GM23338 (cell line): ENCODE measurements around the gene PPP4R2. TPM values are rescaled to one million over a fixed set of nuclear protein-coding genes. Genes with fewer than 3 reads are reported as not detected.
"Not testable (repeated sequence)": the region's sequence is repeated elsewhere in the genome, so short reads cannot be mapped to it uniquely, and the experiment has no call there.

Source experiments
- ATAC-seq: fragments of 200-7000 bp; cut with Tn5 transposase; 3 replicates; pipeline ENCODE4 v1.9.1; 2020
- DNase-seq: peaks from one replicate; pipeline ENCODE4 v3.0.0-alpha.2; 2015; ENCODE audit warnings: low spot score
- H2AFZ ChIP-seq: fragments of 200-600 bp; sonication (generic); 2 replicates; pipeline ENCODE4 v1.8.0; 2016; ENCODE audit warnings: antibody characterized with exemption, mild to moderate bottlenecking, moderate library complexity
- H3F3A ChIP-seq: fragments of 200-600 bp; sonication (generic); replicated peaks from 2 replicates; pipeline ENCODE4 v1.8.0; 2017; ENCODE audit warnings: antibody characterized with exemption, mixed run types, low read depth
- H3K27ac ChIP-seq: fragments of 200-600 bp; sonication (generic); 2 replicates; pipeline ENCODE4 v1.6.1; 2016; ENCODE audit warnings: low read depth
- H3K27me3 ChIP-seq: fragments of 200-600 bp; sonication (generic); 2 replicates; pipeline ENCODE4 v1.8.0; 2016; ENCODE audit warnings: mild to moderate bottlenecking, mixed run types, moderate library complexity; ENCODE audit not compliant: insufficient read depth
- H3K36me3 ChIP-seq: fragments of 200-600 bp; sonication (generic); 2 replicates; pipeline ENCODE4 v1.8.0; 2016; ENCODE audit warnings: mild to moderate bottlenecking; ENCODE audit not compliant: insufficient read depth
- H3K4me1 ChIP-seq: fragments of 200-600 bp; sonication (generic); 2 replicates; pipeline ENCODE4 v1.8.0; 2016; ENCODE audit warnings: mild to moderate bottlenecking, moderate library complexity; ENCODE audit not compliant: insufficient read depth
- H3K4me2 ChIP-seq: fragments of 200-600 bp; sonication (generic); 2 replicates; pipeline ENCODE4 v1.7.1; 2017; ENCODE audit warnings: mixed run types
- H3K4me3 ChIP-seq: fragments of 200-600 bp; sonication (generic); 2 replicates; pipeline ENCODE4 v1.6.1; 2016; ENCODE audit warnings: mixed run types
- H3K79me2 ChIP-seq: fragments of 200-600 bp; sonication (generic); replicated peaks from 2 replicates; pipeline ENCODE4 v1.8.0; 2017; ENCODE audit warnings: mild to moderate bottlenecking; ENCODE audit not compliant: insufficient read depth
- H3K9me2 ChIP-seq: fragments of 200-600 bp; sonication (generic); 2 replicates; pipeline ENCODE4 v1.8.0; 2017; ENCODE audit not compliant: insufficient read depth
- H4K20me1 ChIP-seq: fragments of 200-600 bp; sonication (generic); replicated peaks from 2 replicates; pipeline ENCODE4 v1.8.0; 2017; ENCODE audit warnings: mild to moderate bottlenecking; ENCODE audit not compliant: insufficient read depth
- H3K27ac Mint-ChIP-seq: 2 replicates; pipeline ENCODE4 v1.8.0; 2020; ENCODE audit warnings: inconsistent platforms, mild to moderate bottlenecking, moderate library complexity, mixed read lengths
- H3K27me3 Mint-ChIP-seq: 3 replicates; pipeline ENCODE4 v1.8.0; 2022; ENCODE audit warnings: low read depth, mild to moderate bottlenecking, moderate library complexity, mixed read lengths, inconsistent platforms; ENCODE audit not compliant: insufficient read depth, poor library complexity
- H3K36me3 Mint-ChIP-seq: 3 replicates; pipeline ENCODE4 v1.8.0; 2021; ENCODE audit warnings: low read depth, mild to moderate bottlenecking, inconsistent platforms, moderate library complexity, mixed read lengths
- H3K4me1 Mint-ChIP-seq: 3 replicates; pipeline ENCODE4 v1.8.0; 2020; ENCODE audit warnings: mild to moderate bottlenecking, inconsistent platforms, mixed read lengths
- H3K4me3 Mint-ChIP-seq: 3 replicates; pipeline ENCODE4 v1.8.0; 2021; ENCODE audit warnings: moderate library complexity, mild to moderate bottlenecking, inconsistent platforms, mixed read lengths
- H3K9me3 Mint-ChIP-seq: 3 replicates; pipeline ENCODE4 v1.8.0; 2020; ENCODE audit warnings: moderate library complexity, mild to moderate bottlenecking, inconsistent platforms, mixed read lengths
- CREB1 ChIP-seq: fragments of 250-450 bp; sonication (Bioruptor Pico); IDR thresholded peaks from 2 replicates; pipeline ENCODE4 v1.5.0; 2020; ENCODE audit warnings: low read depth, mild to moderate bottlenecking, moderate library complexity
- JUNB ChIP-seq: IDR thresholded peaks from one replicate; pipeline ENCODE4 v1.6.1; 2016; ENCODE audit warnings: antibody characterized with exemption; ENCODE audit not compliant: unreplicated experiment
- NANOG ChIP-seq: IDR thresholded peaks from 2 replicates; pipeline ENCODE4 v1.6.1; 2016; ENCODE audit warnings: antibody characterized with exemption, borderline replicate concordance
- REST ChIP-seq: IDR thresholded peaks from one replicate; pipeline ENCODE4 v1.6.1; 2018; ENCODE audit warnings: antibody characterized with exemption; ENCODE audit not compliant: unreplicated experiment
- STAT1 ChIP-seq: IDR thresholded peaks from one replicate; pipeline ENCODE4 v1.6.1; 2016; ENCODE audit warnings: antibody characterized with exemption; ENCODE audit not compliant: unreplicated experiment
- ZNF114 ChIP-seq: fragments of 250-450 bp; sonication (Bioruptor Pico); IDR thresholded peaks from 2 replicates; pipeline ENCODE4 v1.5.0; 2020; ENCODE audit warnings: mild to moderate bottlenecking, moderate library complexity
- ZNF331 ChIP-seq: fragments of 250-450 bp; sonication (Bioruptor Pico); IDR thresholded peaks from 2 replicates; pipeline ENCODE4 v1.5.0; 2020; ENCODE audit warnings: low read depth, mild to moderate bottlenecking, moderate library complexity
- polyA plus RNA-seq: library from polyadenylated mRNA; unstranded; fragments of >200 nt; fragmentation: Nextera tagmentation; extraction: Ambion mirVana; gene quantifications from 2 replicates; pipeline ENCODE4 v1.2.1, GENCODE V29; 2016
- total RNA-seq: library from RNA; depleted of rRNA; stranded (reverse); fragments of >200 nt; shearing (Covaris generic); gene quantifications from 2 replicates; pipeline ENCODE4 v1.2.3, GENCODE V29; 2014
- TF ChIP-seq, protein P1 (sequence below): fragments of 250-450 bp; sonication (Bioruptor Pico); IDR thresholded peaks from 2 replicates; pipeline ENCODE4 v1.5.0; 2020; ENCODE audit warnings: mild to moderate bottlenecking, moderate library complexity

PPP4R2 gene
- total and polyA plus RNA-seq, 2 experiments from 2014 or later = 62.7 to 117 TPM

GRCh38 chr3:72998466-72998865 is 1.9 kb downstream of the PPP4R2 start (continued):
- TF ChIP-seq, protein P1, sequence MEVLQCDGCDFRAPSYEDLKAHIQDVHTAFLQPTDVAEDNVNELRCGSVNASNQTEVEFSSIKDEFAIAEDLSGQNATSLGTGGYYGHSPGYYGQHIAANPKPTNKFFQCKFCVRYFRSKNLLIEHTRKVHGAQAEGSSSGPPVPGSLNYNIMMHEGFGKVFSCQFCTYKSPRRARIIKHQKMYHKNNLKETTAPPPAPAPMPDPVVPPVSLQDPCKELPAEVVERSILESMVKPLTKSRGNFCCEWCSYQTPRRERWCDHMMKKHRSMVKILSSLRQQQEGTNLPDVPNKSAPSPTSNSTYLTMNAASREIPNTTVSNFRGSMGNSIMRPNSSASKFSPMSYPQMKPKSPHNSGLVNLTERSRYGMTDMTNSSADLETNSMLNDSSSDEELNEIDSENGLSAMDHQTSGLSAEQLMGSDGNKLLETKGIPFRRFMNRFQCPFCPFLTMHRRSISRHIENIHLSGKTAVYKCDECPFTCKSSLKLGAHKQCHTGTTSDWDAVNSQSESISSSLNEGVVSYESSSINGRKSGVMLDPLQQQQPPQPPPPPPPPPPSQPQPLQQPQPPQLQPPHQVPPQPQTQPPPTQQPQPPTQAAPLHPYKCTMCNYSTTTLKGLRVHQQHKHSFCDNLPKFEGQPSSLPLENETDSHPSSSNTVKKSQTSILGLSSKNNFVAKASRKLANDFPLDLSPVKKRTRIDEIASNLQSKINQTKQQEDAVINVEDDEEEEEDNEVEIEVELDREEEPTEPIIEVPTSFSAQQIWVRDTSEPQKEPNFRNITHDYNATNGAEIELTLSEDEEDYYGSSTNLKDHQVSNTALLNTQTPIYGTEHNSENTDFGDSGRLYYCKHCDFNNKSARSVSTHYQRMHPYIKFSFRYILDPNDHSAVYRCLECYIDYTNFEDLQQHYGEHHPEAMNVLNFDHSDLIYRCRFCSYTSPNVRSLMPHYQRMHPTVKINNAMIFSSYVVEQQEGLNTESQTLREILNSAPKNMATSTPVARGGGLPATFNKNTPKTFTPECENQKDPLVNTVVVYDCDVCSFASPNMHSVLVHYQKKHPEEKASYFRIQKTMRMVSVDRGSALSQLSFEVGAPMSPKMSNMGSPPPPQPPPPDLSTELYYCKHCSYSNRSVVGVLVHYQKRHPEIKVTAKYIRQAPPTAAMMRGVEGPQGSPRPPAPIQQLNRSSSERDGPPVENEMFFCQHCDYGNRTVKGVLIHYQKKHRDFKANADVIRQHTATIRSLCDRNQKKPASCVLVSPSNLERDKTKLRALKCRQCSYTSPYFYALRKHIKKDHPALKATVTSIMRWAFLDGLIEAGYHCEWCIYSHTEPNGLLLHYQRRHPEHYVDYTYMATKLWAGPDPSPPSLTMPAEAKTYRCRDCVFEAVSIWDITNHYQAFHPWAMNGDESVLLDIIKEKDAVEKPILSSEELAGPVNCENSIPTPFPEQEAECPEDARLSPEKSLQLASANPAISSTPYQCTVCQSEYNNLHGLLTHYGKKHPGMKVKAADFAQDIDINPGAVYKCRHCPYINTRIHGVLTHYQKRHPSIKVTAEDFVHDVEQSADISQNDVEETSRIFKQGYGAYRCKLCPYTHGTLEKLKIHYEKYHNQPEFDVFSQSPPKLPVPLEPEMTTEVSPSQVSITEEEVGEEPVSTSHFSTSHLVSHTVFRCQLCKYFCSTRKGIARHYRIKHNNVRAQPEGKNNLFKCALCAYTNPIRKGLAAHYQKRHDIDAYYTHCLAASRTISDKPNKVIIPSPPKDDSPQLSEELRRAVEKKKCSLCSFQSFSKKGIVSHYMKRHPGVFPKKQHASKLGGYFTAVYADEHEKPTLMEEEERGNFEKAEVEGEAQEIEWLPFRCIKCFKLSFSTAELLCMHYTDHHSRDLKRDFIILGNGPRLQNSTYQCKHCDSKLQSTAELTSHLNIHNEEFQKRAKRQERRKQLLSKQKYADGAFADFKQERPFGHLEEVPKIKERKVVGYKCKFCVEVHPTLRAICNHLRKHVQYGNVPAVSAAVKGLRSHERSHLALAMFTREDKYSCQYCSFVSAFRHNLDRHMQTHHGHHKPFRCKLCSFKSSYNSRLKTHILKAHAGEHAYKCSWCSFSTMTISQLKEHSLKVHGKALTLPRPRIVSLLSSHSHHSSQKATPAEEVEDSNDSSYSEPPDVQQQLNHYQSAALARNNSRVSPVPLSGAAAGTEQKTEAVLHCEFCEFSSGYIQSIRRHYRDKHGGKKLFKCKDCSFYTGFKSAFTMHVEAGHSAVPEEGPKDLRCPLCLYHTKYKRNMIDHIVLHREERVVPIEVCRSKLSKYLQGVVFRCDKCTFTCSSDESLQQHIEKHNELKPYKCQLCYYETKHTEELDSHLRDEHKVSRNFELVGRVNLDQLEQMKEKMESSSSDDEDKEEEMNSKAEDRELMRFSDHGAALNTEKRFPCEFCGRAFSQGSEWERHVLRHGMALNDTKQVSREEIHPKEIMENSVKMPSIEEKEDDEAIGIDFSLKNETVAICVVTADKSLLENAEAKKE (CRISPR knock-in tag) = no peak

DNA sequence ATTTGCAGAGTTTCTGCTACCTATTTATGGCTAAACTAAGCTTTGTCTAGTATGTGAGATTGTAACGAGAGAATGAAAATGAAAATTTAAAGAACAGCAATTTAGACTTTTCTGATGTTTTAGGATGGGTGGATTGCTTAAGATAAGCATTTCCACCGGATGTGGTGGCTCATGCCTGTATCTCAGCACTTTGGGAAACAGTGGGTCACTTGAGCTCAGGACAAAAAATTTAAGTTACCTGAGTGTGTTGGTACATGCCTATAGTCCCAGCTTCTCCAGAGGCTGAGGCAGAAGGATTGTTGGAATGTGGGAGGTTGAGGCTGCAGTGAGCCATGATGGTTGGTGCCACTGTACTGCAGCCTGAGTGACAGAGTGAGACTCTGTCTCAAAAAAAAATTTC is 3.3 kb downstream of the PPP4R2 start:
- no peak for TF ChIP-seq REST
- no peak for TF ChIP-seq STAT1
- TF ChIP-seq ZNF331 (CRISPR knock-in tag) = no peak
- TF ChIP-seq NANOG = no peak
- TF ChIP-seq ZNF114 (CRISPR knock-in tag) = no peak
- TF ChIP-seq JUNB = no peak
- TF ChIP-seq CREB1 (CRISPR knock-in tag) = no peak
- no peaks in the 10 kb centered on the region for H3K9me2 ChIP-seq
- Mint-ChIP-seq H3K36me3 (peaks cover 68% of the 10 kb centered on the region), H3K27me3 (peaks cover 5% of the 10 kb centered on the region), H3K4me3 (peak overlapping the region; percentile 59), H3K27ac (no peak overlapping the region), H3K9me3 (no peaks in the 10 kb centered on the region), H3K4me1 (peaks cover 27% of the 10 kb centered on the region)
- no peaks in the 10 kb centered on the region for H3K27me3 ChIP-seq
- peaks cover 67% of the 10 kb centered on the region for H4K20me1 ChIP-seq
- peaks cover 30% of the 10 kb centered on the region for H3K4me1 ChIP-seq
- H3K79me2 ChIP-seq = no peaks in the 10 kb centered on the region; the same call in 1 of the 2 replicates
- H2AFZ ChIP-seq = no peak overlapping the region
- H3F3A ChIP-seq = no peaks in the 10 kb centered on the region
- peak overlapping the region; percentile 92 for H3K4me2 ChIP-seq
- H3K27ac ChIP-seq = no peak overlapping the region
- no peak for ATAC-seq
- no peak for DNase-seq
- peak overlapping the region; percentile 89 for H3K4me3 ChIP-seq
- peaks cover 17% of the 10 kb centered on the region; the same call in 1 of the 2 replicates for H3K36me3 ChIP-seq

GRCh38 chr3:73003050-73003449 is 6.4 kb downstream of the PPP4R2 start:
- H3K9me3 Mint-ChIP-seq, H2AFZ ChIP-seq, H3K27me3 Mint-ChIP-seq, DNase-seq, H3K27me3 ChIP-seq, H3K4me2 ChIP-seq, H3K4me3 ChIP-seq, H3K4me3 Mint-ChIP-seq, H3F3A ChIP-seq, H3K9me2 ChIP-seq, ATAC-seq, H3K27ac Mint-ChIP-seq, H3K79me2 ChIP-seq: not testable (repeated sequence)
- Histone ChIP-seq H3K36me3 (peaks cover 22% of the 10 kb centered on the region; the same call in 1 of the 2 replicates), H3K4me1 (peaks cover 34% of the 10 kb centered on the region), H3K27ac (peak overlapping the region; percentile 34; the same call in 1 of the 2 replicates), H4K20me1 (peaks cover 95% of the 10 kb centered on the region)
- Mint-ChIP-seq H3K4me1 (peaks cover 26% of the 10 kb centered on the region), H3K36me3 (peaks cover 88% of the 10 kb centered on the region)
